Keratinocyte (primary cell): ENCODE results near the gene ABI1. TPM values are rescaled to one million over a fixed set of nuclear protein-coding genes. Genes with fewer than 3 reads are reported as not detected.

Experiments
- DNase-seq: peaks from one replicate; pipeline ENCODE4 v3.0.0-alpha.2; 2011; ENCODE audit warnings: low read depth, missing footprints, low spot score
- FAIRE-seq: peaks from 2 replicates; lab custom pipeline; 2011; peaks lifted over from hg19 to GRCh38; lab: Jason Lieb, UNC
- H2AFZ ChIP-seq: 2 replicates; pipeline ENCODE4 v1.6.0; 2012; ENCODE audit warnings: low read length, control low read depth, inconsistent platforms; ENCODE audit not compliant: control insufficient read depth
- H3K27ac ChIP-seq: 2 replicates; pipeline ENCODE4 v1.5.1; 2011; ENCODE audit warnings: low read length; ENCODE audit not compliant: control insufficient read depth, insufficient read depth
- H3K27me3 ChIP-seq: 3 replicates; pipeline ENCODE4 v1.6.0; 2011; ENCODE audit warnings: low read length; ENCODE audit not compliant: control insufficient read depth, insufficient read depth; ENCODE audit errors: extremely low read depth
- H3K36me3 ChIP-seq, 2 experiments: 2 replicates in 1 of 2; 3 replicates in 1 of 2; pipeline ENCODE4 v1.5.1; 2011; ENCODE audit warnings: low read length in 2 of 2, mild to moderate bottlenecking in 1 of 2; ENCODE audit not compliant: control insufficient read depth in 2 of 2, insufficient read depth in 2 of 2; ENCODE audit errors: extremely low read depth in 1 of 2
- H3K4me1 ChIP-seq: 3 replicates; pipeline ENCODE4 v1.5.1; 2011; ENCODE audit warnings: low read length; ENCODE audit not compliant: control insufficient read depth, insufficient read depth; ENCODE audit errors: extremely low read depth
- H3K4me2 ChIP-seq: 3 replicates; pipeline ENCODE4 v1.6.0; 2011; ENCODE audit warnings: low read depth, low read length; ENCODE audit not compliant: control insufficient read depth, insufficient read depth; ENCODE audit errors: extremely low read depth
- H3K4me3 ChIP-seq, 3 experiments: fragments of 200-600 bp in 1 of 3; sonication (generic) in 1 of 3; 2 replicates in 2 of 3; 3 replicates in 1 of 3; pipeline ENCODE4 v1.5.1; 2011 to 2016; ENCODE audit warnings: low read length in 3 of 3, mild to moderate bottlenecking in 3 of 3, control low read depth in 2 of 3, inconsistent platforms in 1 of 3, low read depth in 1 of 3, mixed read lengths in 1 of 3, mixed run types in 1 of 3, moderate library complexity in 1 of 3; ENCODE audit not compliant: control insufficient read depth in 2 of 3, insufficient read depth in 2 of 3; ENCODE audit errors: extremely low read depth in 1 of 3
- H3K79me2 ChIP-seq: 2 replicates; pipeline ENCODE4 v1.6.0; 2012; ENCODE audit warnings: low read length; ENCODE audit not compliant: control insufficient read depth, insufficient read depth
- H3K9ac ChIP-seq: 3 replicates; pipeline ENCODE4 v1.6.0; 2011; ENCODE audit warnings: low read length; ENCODE audit not compliant: control insufficient read depth, insufficient read depth; ENCODE audit errors: extremely low read depth
- H3K9me1 ChIP-seq: 3 replicates; pipeline ENCODE4 v1.6.0; 2011; ENCODE audit warnings: low read length; ENCODE audit not compliant: control insufficient read depth, insufficient read depth; ENCODE audit errors: extremely low read depth
- H3K9me3 ChIP-seq: 2 replicates; pipeline ENCODE4 v1.5.1; 2012; ENCODE audit warnings: low read depth, low read length; ENCODE audit not compliant: control insufficient read depth
- H4K20me1 ChIP-seq: 3 replicates; pipeline ENCODE4 v1.6.0; 2011; ENCODE audit warnings: low read length; ENCODE audit not compliant: control insufficient read depth, insufficient read depth; ENCODE audit errors: extremely low read depth
- EZH2 ChIP-seq: IDR thresholded peaks from one replicate; pipeline ENCODE4 v1.6.1; 2012; ENCODE audit warnings: inconsistent platforms, mild to moderate bottlenecking, low read length, moderate library complexity
- dilution Hi-C: fragments of 300-500 bp; cut with MboI; formaldehyde crosslinking; loops from one replicate; pipeline ENCODE4 v1.7.0; 2020; ENCODE audit warnings: low sequenced_read_pairs; ENCODE audit not compliant: extremely low pct_ligation_motif_present
- polyA plus RNA-seq, 5 experiments: library from polyadenylated mRNA; depleted of rRNA in 3 of 5; stranded (reverse) in 3 of 5; stranded (forward) in 1 of 5; unstranded in 1 of 5; fragments of >200 nt; gene quantifications; 1 replicate in 1 of 5; 2 replicates in 3 of 5; 3 replicates in 1 of 5; pipeline versions ENCODE4 v1.2.1 to v1.2.3, GENCODE V29; 2011 to 2012; ENCODE audit warnings: missing spikeins in 2 of 5, low read depth in 1 of 5, low replicate concordance in 1 of 5
- TF ChIP-seq, protein P1 (sequence below), 3 experiments: IDR thresholded peaks in 1 of 3; conservative IDR thresholded peaks in 1 of 3; optimal IDR thresholded peaks in 1 of 3; 2 replicates in 2 of 3; 3 replicates in 1 of 3; pipeline versions ENCODE3 to v1.5.1; 2011; ENCODE audit warnings: low read length in 3 of 3, mild to moderate bottlenecking in 3 of 3, moderate library complexity in 2 of 3, control low read depth in 1 of 3, inconsistent platforms in 1 of 3; ENCODE audit not compliant: insufficient read depth in 2 of 3; ENCODE audit errors: extremely low read depth in 1 of 3

ABI1 gene
- polyA plus RNA-seq, 1 donor (not counting 4 experiments of a cell fraction or from before 2014, with no cell fraction given): 78.9 TPM

DNA sequence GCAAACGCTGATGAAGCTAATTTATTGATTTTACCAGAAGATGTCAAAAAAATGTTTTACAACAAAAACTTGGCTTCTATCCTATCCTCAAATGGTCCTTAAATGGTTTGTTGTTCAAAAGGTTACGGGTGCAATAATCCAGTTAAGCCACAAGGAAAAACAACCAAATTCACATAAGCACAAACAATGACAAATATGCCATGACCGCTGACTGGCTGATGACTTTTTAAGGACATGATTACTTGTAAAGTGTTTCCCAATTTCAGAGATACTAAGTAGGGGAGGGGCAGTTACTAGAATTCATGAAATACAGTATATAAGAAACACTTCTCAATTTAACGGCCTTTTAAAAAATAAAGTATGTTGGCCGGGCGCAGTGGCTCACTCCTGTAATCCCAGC, 28.8 kb downstream of the ABI1 start:
- peaks cover 85% of the 10 kb centered on the region for H3K79me2 ChIP-seq
- H3K9ac ChIP-seq: no peak overlapping the region
- H3K27me3 ChIP-seq: no peaks in the 10 kb centered on the region
- no peak for DNase-seq
- H3K36me3 ChIP-seq: no peaks in the 10 kb centered on the region
- H3K4me3 ChIP-seq: no peak overlapping the region
- H2AFZ ChIP-seq: no peak overlapping the region
- H3K27ac ChIP-seq: no peak overlapping the region
- H3K4me1 ChIP-seq: no peaks in the 10 kb centered on the region
- no peak for FAIRE-seq
- no peaks in the 10 kb centered on the region for H3K9me1 ChIP-seq
- H4K20me1 ChIP-seq: no peaks in the 10 kb centered on the region
- dilution Hi-C loops: no loop called here
- TF ChIP-seq, protein P1, sequence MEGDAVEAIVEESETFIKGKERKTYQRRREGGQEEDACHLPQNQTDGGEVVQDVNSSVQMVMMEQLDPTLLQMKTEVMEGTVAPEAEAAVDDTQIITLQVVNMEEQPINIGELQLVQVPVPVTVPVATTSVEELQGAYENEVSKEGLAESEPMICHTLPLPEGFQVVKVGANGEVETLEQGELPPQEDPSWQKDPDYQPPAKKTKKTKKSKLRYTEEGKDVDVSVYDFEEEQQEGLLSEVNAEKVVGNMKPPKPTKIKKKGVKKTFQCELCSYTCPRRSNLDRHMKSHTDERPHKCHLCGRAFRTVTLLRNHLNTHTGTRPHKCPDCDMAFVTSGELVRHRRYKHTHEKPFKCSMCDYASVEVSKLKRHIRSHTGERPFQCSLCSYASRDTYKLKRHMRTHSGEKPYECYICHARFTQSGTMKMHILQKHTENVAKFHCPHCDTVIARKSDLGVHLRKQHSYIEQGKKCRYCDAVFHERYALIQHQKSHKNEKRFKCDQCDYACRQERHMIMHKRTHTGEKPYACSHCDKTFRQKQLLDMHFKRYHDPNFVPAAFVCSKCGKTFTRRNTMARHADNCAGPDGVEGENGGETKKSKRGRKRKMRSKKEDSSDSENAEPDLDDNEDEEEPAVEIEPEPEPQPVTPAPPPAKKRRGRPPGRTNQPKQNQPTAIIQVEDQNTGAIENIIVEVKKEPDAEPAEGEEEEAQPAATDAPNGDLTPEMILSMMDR (optimal IDR thresholded peaks at IDR 0.05 in 1 of 3, IDR thresholded peaks at IDR 0.05 in 1 of 3, conservative IDR thresholded peaks at IDR 0.05 in 1 of 3; ENCODE audit: extremely low read depth in 1 of 3, insufficient read depth in 2 of 3, low read length in 3 of 3): no peak
- TF ChIP-seq EZH2: no peak
- H3K9me3 ChIP-seq: no peaks in the 10 kb centered on the region
- H3K4me2 ChIP-seq: no peak overlapping the region

DNA sequence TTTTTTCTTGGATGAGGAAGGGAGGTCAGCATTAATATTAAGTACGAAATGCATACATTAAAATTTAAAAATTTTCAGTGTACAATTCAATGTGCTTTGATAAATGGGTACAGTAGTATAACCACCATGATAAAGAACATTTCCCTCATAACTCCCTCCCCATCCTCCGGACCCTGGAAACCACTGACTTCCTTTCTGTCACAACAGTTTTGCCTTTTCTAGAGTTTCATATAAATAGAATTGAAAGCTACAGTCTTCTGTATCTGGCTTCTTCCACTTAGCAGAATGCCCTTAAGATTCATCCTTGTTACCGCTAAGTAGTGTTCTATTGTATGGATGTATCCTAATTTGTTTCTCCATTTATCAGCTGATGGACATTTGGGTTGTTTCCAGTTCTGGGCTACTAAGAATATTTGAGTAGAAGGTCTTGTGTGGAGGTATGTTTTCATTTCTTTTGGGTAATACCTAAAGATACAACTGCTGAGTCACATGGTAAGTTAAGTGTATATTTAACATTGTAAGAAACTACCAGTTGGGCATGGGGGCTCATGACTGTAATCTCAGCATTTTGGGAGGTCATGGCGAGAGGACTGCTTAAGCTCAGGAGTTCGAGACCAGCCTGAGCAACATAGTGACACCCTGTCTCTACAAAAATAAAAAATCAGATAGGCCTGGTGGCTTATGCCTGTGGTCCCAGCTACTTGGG, 30.8 kb downstream of the ABI1 start:
- no peak for DNase-seq
- dilution Hi-C loops: no loop called here
- peaks cover 80% of the 10 kb centered on the region for H3K79me2 ChIP-seq

More for the DNA sequence above, 30.8 kb downstream of the ABI1 start:
- Histone ChIP-seq H3K4me1 (no peaks in the 10 kb centered on the region), H3K9me1 (no peaks in the 10 kb centered on the region), H3K9me3 (no peaks in the 10 kb centered on the region), H3K4me3 (no peak overlapping the region), H3K36me3 (no peaks in the 10 kb centered on the region), H2AFZ (no peak overlapping the region), H3K9ac (no peak overlapping the region), H3K4me2 (no peak overlapping the region), H4K20me1 (no peaks in the 10 kb centered on the region), H3K27ac (no peak overlapping the region), H3K27me3 (no peaks in the 10 kb centered on the region)
- no peak for FAIRE-seq
- TF ChIP-seq EZH2: no peak
- TF ChIP-seq, protein P1 (optimal IDR thresholded peaks at IDR 0.05 in 1 of 3, IDR thresholded peaks at IDR 0.05 in 1 of 3, conservative IDR thresholded peaks at IDR 0.05 in 1 of 3; ENCODE audit: extremely low read depth in 1 of 3, insufficient read depth in 2 of 3, low read length in 3 of 3): no peak
